ENCODE measurements around the gene TAPT1. TPM values are rescaled to one million over a fixed set of nuclear protein-coding genes. Genes with fewer than 3 reads are reported as not detected.

TAPT1 gene
- total RNA-seq, 1 experiment from 2014 or later = 48.6 TPM

DNA sequence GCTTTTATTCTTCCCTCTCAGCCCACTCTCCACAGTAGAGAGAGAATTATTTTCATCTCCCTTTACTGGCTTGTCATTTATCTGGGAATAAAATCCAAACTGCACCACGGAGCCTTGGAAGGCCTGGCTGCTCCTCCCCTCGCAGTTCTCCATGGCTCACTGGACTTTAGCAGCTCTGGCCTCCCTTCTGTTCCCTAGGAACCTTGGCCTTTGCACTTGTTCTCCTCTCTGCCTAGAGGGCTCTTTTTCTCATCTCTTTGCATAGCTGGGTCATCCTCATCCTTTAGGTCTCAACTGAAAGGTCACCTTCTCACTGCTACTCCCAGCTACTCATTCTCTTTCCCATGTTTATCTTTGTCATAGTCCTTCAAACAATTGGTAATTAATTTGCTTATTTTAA, 31.3 kb upstream of the TAPT1 start:
- ChIA-PET CTCF (no interaction called here), POLR2A (ENCODE audit: low non-redundant PET) (no interaction called here)
- intact Hi-C loops (cut with micrococcal nuclease; ENCODE audit: unreplicated experiment) = no loop called here
- Histone ChIP-seq H3K36me3 (ENCODE audit: insufficient read depth, low read length, poor library complexity, severe bottlenecking) (no peaks in the 10 kb centered on the region), H3K4me1 (ENCODE audit: insufficient read depth, low read length, poor library complexity, severe bottlenecking) (peaks cover 5% of the 10 kb centered on the region), H3K27ac (ENCODE audit: low read depth, low read length, poor library complexity, severe bottlenecking) (no peak overlapping the region), H3K27me3 (replicated peaks; ENCODE audit: insufficient read depth, low read depth, low read length, poor library complexity) (no peaks in the 10 kb centered on the region), H3K4me3 (ENCODE audit: low read depth, low read length, poor library complexity, severe bottlenecking) (no peak overlapping the region), H3K9me3 (ENCODE audit: low read depth, low read length, poor library complexity, severe bottlenecking) (no peaks in the 10 kb centered on the region)
- no TSS peak for BruUV-seq (replicated peaks)
- no peak for TF ChIP-seq EZH2 (IDR thresholded peaks at IDR 0.05; ENCODE audit: borderline replicate concordance, low read depth, low read length, poor library complexity, severe bottlenecking)
- TF ChIP-seq CTCF (conservative IDR thresholded peaks at IDR 0.05; ENCODE audit: low read depth, low read length) = no peak
- no peak for DNase-seq (ENCODE audit: low spot score)

GRCh38 chr4:16256343-16256742, 30.1 kb upstream of the TAPT1 start:
- Histone ChIP-seq H3K27me3 (replicated peaks; ENCODE audit: insufficient read depth, low read depth, low read length, poor library complexity) (no peaks in the 10 kb centered on the region), H3K4me1 (ENCODE audit: insufficient read depth, low read length, poor library complexity, severe bottlenecking) (peaks cover 2% of the 10 kb centered on the region), H3K27ac (ENCODE audit: low read depth, low read length, poor library complexity, severe bottlenecking) (no peak overlapping the region), H3K4me3 (ENCODE audit: low read depth, low read length, poor library complexity, severe bottlenecking) (no peak overlapping the region), H3K36me3 (ENCODE audit: insufficient read depth, low read length, poor library complexity, severe bottlenecking) (no peaks in the 10 kb centered on the region), H3K9me3 (ENCODE audit: low read depth, low read length, poor library complexity, severe bottlenecking) (no peaks in the 10 kb centered on the region)
- ChIA-PET POLR2A (ENCODE audit: low non-redundant PET) (no interaction called here), CTCF (no interaction called here)
- TF ChIP-seq CTCF (conservative IDR thresholded peaks at IDR 0.05; ENCODE audit: low read depth, low read length) (no peak), EZH2 (IDR thresholded peaks at IDR 0.05; ENCODE audit: borderline replicate concordance, low read depth, low read length, poor library complexity, severe bottlenecking) (no peak)
- DNase-seq (ENCODE audit: low spot score) = no peak
- no TSS peak for BruUV-seq (replicated peaks)
- intact Hi-C loops (cut with micrococcal nuclease; ENCODE audit: unreplicated experiment) = no loop called here

GRCh38 chr4:16255730-16256129, 29.5 kb upstream of the TAPT1 start:
- POLR2A ChIA-PET (ENCODE audit: low non-redundant PET) = no interaction called here
- Histone ChIP-seq H3K36me3 (ENCODE audit: insufficient read depth, low read length, poor library complexity, severe bottlenecking) (no peaks in the 10 kb centered on the region), H3K27me3 (replicated peaks; ENCODE audit: insufficient read depth, low read depth, low read length, poor library complexity) (no peaks in the 10 kb centered on the region), H3K27ac (ENCODE audit: low read depth, low read length, poor library complexity, severe bottlenecking) (no peak overlapping the region), H3K9me3 (ENCODE audit: low read depth, low read length, poor library complexity, severe bottlenecking) (no peaks in the 10 kb centered on the region), H3K4me3 (ENCODE audit: low read depth, low read length, poor library complexity, severe bottlenecking) (no peak overlapping the region), H3K4me1 (ENCODE audit: insufficient read depth, low read length, poor library complexity, severe bottlenecking) (peaks cover 2% of the 10 kb centered on the region)
- DNase-seq (ENCODE audit: low spot score) = no peak
- no peak for TF ChIP-seq EZH2 (IDR thresholded peaks at IDR 0.05; ENCODE audit: borderline replicate concordance, low read depth, low read length, poor library complexity, severe bottlenecking)
- TF ChIP-seq CTCF (conservative IDR thresholded peaks at IDR 0.05; ENCODE audit: low read depth, low read length) = no peak
- BruUV-seq (replicated peaks) = no TSS peak
- intact Hi-C loops (cut with micrococcal nuclease; ENCODE audit: unreplicated experiment) = no loop called here
- CTCF ChIA-PET = no interaction called here

All from A673 (cell line).